Right cardiac atrium (tissue), 5 donors: ENCODE data around the gene BCAM. TPM values are rescaled to one million over a fixed set of nuclear protein-coding genes. Genes with fewer than 3 reads are reported as not detected.
"Not testable (repeated sequence)": the region's sequence is repeated elsewhere in the genome, so short reads cannot be mapped to it uniquely, and the experiment has no call there.

Source experiments
- ATAC-seq, 2 donors: fragments of 200-7000 bp; cut with Tn5 transposase; one replicate each; pipeline versions ENCODE4 v1.8.0 to v1.9.1; 2020; ENCODE audit warnings: moderate library complexity in 2 of 2, mild to moderate bottlenecking in 1 of 2
- DNase-seq, 3 donors: peaks; one replicate each; pipeline ENCODE4 v3.0.0-alpha.2; 2020
- H3K27ac ChIP-seq: one replicate; pipeline ENCODE4 v1.5.1; 2013; ENCODE audit warnings: mild to moderate bottlenecking, low read length, control low read depth, moderate library complexity
- H3K27me3 ChIP-seq: one replicate; pipeline ENCODE4 v1.6.1; 2013; ENCODE audit not compliant: control insufficient read depth, insufficient read depth
- H3K4me1 ChIP-seq: one replicate; pipeline ENCODE4 v1.6.1; 2013; ENCODE audit warnings: low read length; ENCODE audit not compliant: control insufficient read depth, insufficient read depth
- H3K4me3 ChIP-seq: one replicate; pipeline ENCODE4 v1.5.1; 2013; ENCODE audit warnings: low read length, control low read depth
- H3K9me3 ChIP-seq: one replicate; pipeline ENCODE4 v1.6.1; 2013; ENCODE audit warnings: low read length; ENCODE audit not compliant: control insufficient read depth
- WGBS: extraction: QIAGEN DNeasy Blood & Tissue Kit; methylation state at CpG from one replicate; pipeline ENCODE4 v1.1.7; 2013; 5-methylcytosine and 5-hydroxymethylcytosine counted together
- intact Hi-C, 4 donors: fragments of 100-400 bp; cut with DNase I; formaldehyde crosslinking; loops; one replicate each; pipeline versions ENCODE4 v1.11.0 to v1.14.0; 2022 to 2023
- long read RNA-seq, 4 donors: library from polyadenylated mRNA; unstranded; transcript quantifications; one replicate each; pipeline ENCODE4 v2.0.0, GENCODE V29; 2020 to 2021
- polyA plus RNA-seq: library from polyadenylated mRNA; stranded (reverse); fragments of 200-250 nt; gene quantifications from one replicate; pipeline ENCODE4 v1.2.3, GENCODE V29; 2013
- total RNA-seq, 4 donors: library from RNA; stranded (reverse); fragmentation: NEBNext Ultra II Directional; extraction: Animal tissue kit (Norgen Biotek cat#: 25700); gene quantifications; one replicate each; pipeline ENCODE4 v1.2.1, GENCODE V29; 2021
- donor health status: healthy with polysubstance abuse.
- donor health status: DM: no; HTN: yes; CAD: no.
- donor health status: DM: no; HTN: no; CAD: no.
- donor health status: DM: no; HTN: yes; CAD: no; lungs with severe emphysema.
- donor health status: DM: yes; HTN: yes; CAD: no.

BCAM gene, protein sequence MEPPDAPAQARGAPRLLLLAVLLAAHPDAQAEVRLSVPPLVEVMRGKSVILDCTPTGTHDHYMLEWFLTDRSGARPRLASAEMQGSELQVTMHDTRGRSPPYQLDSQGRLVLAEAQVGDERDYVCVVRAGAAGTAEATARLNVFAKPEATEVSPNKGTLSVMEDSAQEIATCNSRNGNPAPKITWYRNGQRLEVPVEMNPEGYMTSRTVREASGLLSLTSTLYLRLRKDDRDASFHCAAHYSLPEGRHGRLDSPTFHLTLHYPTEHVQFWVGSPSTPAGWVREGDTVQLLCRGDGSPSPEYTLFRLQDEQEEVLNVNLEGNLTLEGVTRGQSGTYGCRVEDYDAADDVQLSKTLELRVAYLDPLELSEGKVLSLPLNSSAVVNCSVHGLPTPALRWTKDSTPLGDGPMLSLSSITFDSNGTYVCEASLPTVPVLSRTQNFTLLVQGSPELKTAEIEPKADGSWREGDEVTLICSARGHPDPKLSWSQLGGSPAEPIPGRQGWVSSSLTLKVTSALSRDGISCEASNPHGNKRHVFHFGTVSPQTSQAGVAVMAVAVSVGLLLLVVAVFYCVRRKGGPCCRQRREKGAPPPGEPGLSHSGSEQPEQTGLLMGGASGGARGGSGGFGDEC
- total RNA-seq (100 to 1,000 TPM in 1 of 4 donors, 10 to 100 TPM in 3; 69.9 to 130 (median 80.1) TPM), polyA plus RNA-seq (107 TPM)
- long read RNA-seq, donor 1, transcript BCAM-201 (15 exons, 2,453 nt) = major isoform, 30 of 47 reads
- long read RNA-seq, donor 1, partial matches to known transcripts = 13 of 47 reads
- long read RNA-seq, donor 1, other reads (novel, unspliced or antisense) = 4 of 47 reads
- long read RNA-seq, donor 2, transcript BCAM-201 (15 exons, 2,453 nt) = major isoform, 27 of 34 reads
- long read RNA-seq, donor 2, partial matches to known transcripts = 6 of 34 reads
- long read RNA-seq, donor 2, other reads (novel, unspliced or antisense) = 0 of 34 reads
- long read RNA-seq, donor 3, transcript BCAM-201 (15 exons, 2,453 nt) = major isoform, 23 of 37 reads
- long read RNA-seq, donor 3, partial matches to known transcripts = 8 of 37 reads
- long read RNA-seq, donor 3, other reads (novel, unspliced or antisense) = 6 of 37 reads
- long read RNA-seq, donor 4, transcript BCAM-201 (15 exons, 2,453 nt) = major isoform, 49 of 60 reads
- long read RNA-seq, donor 4, partial matches to known transcripts = 8 of 60 reads
- long read RNA-seq, donor 4, other reads (novel, unspliced or antisense) = 3 of 60 reads

DNA sequence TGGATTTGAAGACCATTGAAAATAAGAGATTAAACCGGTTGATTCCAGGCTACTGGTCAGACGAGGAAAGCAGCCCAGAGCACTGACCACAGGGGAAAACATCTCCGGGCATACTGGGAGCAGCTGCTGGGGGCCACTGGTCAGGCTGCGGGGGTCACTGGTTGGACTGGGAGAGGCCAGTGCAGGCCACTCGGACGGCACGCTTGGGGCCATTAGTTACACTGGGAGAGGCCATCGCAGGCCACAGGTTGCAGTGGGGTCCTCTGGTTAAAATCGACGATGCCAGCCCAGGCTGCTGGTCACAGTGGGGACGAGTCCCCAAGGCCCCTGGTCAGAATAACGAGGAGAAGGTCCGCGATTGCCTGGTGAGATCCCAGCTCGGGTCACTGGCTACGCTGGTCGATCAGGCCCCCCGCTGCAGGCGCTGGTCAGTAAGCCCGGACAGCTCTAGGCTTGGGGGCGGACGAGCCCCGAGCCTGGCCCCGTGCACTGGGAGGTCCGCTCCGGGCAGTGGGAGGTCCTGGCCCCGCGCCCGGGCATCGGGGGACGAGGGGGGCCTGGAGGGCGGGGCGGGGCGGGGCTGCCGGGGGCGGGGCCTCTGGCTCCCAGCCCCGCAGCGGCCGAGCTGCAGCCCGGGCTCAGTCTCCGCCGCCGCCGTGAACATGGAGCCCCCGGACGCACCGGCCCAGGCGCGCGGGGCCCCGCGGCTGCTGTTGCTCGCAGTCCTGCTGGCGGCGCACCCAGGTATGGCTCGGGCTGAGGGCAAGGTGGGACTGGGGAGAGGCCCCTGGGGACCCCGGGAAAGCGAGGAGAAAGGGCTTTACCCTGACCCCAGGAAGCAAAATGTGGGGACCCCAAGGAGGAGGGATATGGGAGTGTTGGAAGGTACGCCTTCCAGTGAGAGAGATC is at the start of gene BCAM:
Gene BCAM (plus strand): TSS at position 641 of the 909 bp plus-strand sequence. CDS start 22 bp downstream, at position 663.
- WGBS = 1% methylated on average over 59 of the region's 59 CpGs
- peak; percentile 84 to 96 (median 95) for DNase-seq
- Histone ChIP-seq H3K4me3 (peak within 1 kb of the TSS; percentile 66), H3K9me3 (no peaks in the 10 kb centered on the region), H3K27ac (peak within 1 kb of the TSS; percentile 67), H3K4me1 (peaks cover 4% of the 10 kb centered on the region), H3K27me3 (no peaks in the 10 kb centered on the region)
- ATAC-seq = peak; percentile 89 to 94
- intact Hi-C loops = loop anchor here in 1 of 4 donors (5.0 kb wide), 1 partner anchor 34 kb away; no protein-coding TSS in a partner anchor

GRCh38 chr19:44762038-44762437 is 46.9 kb upstream of the BCAM start:
- H3K4me3 ChIP-seq = no peak overlapping the region
- H3K27ac ChIP-seq = no peak overlapping the region
- intact Hi-C loops = no loop called here
- ATAC-seq = no peak
- no peaks in the 10 kb centered on the region for H3K27me3 ChIP-seq
- no peaks in the 10 kb centered on the region for H3K9me3 ChIP-seq
- WGBS = 86% methylated on average over 8 of the region's 8 CpGs
- H3K4me1 ChIP-seq = peaks cover 7% of the 10 kb centered on the region
- DNase-seq = peak in 1 of 3 donors; percentile 10

GRCh38 chr19:44765033-44765948 is 43.6 kb upstream of the BCAM start:
- H3K4me3 ChIP-seq = no peak overlapping the region
- H3K9me3 ChIP-seq = no peaks in the 10 kb centered on the region
- H3K27ac ChIP-seq = no peak overlapping the region
- ATAC-seq (peak in 1 of 2 donors; percentile 18), DNase-seq (peak in 1 of 3 donors; percentile 59)
- no peaks in the 10 kb centered on the region for H3K4me1 ChIP-seq
- intact Hi-C loops = no loop called here
- WGBS = 89% methylated on average over 22 of the region's 22 CpGs
- H3K27me3 ChIP-seq = no peaks in the 10 kb centered on the region

DNA sequence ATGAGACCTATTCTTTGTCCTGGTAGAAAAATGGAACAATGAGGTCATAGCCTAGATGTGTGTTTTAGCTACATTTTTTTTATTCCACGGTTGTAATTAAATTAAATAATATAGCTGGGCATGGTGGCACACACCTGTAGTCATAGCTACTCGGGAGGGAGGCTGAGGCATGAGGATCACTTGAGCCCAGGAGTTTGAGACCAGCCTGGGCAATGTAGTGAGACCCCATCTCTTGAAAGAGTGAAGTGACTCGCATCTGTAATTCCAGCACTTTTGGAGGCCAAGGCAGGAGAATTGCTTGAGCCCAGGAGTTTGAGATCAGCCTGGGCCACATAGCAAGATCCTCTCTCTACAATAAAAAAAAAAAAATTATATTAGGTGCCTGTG is 43.0 kb upstream of the BCAM start:
- Histone ChIP-seq H3K27me3 (no peaks in the 10 kb centered on the region), H3K9me3 (no peaks in the 10 kb centered on the region), H3K27ac (no peak overlapping the region), H3K4me1 (no peaks in the 10 kb centered on the region), H3K4me3 (no peak overlapping the region)
- 84% methylated on average over 3 of the region's 3 CpGs for WGBS
- intact Hi-C loops = no loop called here
- ATAC-seq (no peak), DNase-seq (no peak)

GRCh38 chr19:44767295-44768180 is 41.4 kb upstream of the BCAM start:
- Histone ChIP-seq H3K27me3 (no peaks in the 10 kb centered on the region), H3K4me1 (no peaks in the 10 kb centered on the region), H3K27ac (no peak overlapping the region), H3K9me3 (no peaks in the 10 kb centered on the region), H3K4me3 (no peak overlapping the region)
- intact Hi-C loops = no loop called here
- 74% methylated on average over 11 of the region's 11 CpGs for WGBS
- ATAC-seq = no peak
- DNase-seq = peak in 1 of 3 donors; percentile 0

DNA sequence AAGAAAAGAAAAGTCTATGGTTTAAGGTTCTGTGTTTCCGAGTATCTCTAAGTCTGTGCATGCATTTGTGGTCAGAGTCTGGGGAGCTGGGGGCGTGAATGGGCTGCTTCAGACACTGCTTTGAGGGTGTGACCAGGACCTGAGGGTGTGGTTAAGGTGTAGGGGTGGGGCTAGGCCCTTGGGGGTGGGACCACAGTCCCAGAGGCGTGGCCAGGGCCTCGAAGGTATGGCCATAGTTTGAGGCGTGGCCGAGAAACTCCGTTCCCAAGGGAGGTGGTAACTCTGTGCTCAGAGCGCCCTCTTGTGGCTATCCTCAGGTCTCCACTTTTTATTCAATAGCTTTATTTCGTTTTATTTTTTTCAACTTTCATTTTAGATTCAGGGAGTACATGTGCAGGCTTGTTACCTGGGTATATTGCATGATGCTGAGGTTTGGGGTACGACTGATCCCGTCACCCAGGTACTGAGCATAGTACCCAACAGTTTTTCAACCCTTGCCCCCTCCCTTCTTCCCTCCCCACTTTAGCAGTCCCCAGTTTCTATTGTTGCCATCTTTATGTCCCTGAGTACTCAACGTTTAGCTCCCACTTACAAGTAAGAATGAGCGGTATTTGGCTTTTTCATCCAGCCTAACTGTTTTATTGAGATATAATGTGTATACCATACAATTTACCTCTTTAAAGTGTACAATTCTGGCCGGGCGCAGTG is 38.2 kb upstream of the BCAM start:
- H3K4me1 ChIP-seq = no peaks in the 10 kb centered on the region
- H3K27ac ChIP-seq = no peak overlapping the region

DNA sequence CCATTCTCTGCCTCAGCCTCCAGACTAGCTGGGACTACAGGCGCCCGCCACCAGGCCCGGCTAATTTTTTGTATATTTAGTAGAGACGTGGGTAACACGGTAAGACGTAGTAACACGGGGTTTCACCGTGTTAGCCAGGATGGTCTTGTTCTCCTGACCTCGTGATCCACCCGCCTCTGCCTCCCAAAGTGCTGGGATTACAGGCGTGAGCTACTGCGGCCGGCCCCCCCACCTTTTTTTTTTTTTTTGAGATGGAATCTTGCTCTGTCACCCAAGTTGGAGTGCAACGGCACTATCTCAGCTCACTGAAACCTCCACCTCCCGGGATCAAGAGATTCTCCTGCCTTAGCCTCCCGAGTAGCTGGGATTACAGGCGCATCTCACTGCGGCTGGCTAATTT is 36.8 kb upstream of the BCAM start:
- intact Hi-C loops = loop anchor here in 1 of 4 donors (5.0 kb wide), 1 partner anchor 50 kb away; no protein-coding TSS in a partner anchor
- H3K27me3 ChIP-seq, DNase-seq, ATAC-seq, H3K9me3 ChIP-seq, H3K4me3 ChIP-seq, H3K4me1 ChIP-seq, H3K27ac ChIP-seq: not testable (repeated sequence)
- 72% methylated on average over 18 of the region's 18 CpGs for WGBS

More for the DNA sequence above, 38.2 kb upstream of the BCAM start:
- Histone ChIP-seq H3K9me3 (no peaks in the 10 kb centered on the region), H3K27me3 (no peaks in the 10 kb centered on the region), H3K4me3 (no peak overlapping the region)
- ATAC-seq (peak; percentile 98), DNase-seq (peak; percentile 91 to 96 (median 95))
- WGBS = 17% methylated on average over 15 of the region's 15 CpGs
- intact Hi-C loops = loop anchor here (1.0 to 5.0 kb wide), 4 partner anchors 46 to 82 kb away; no protein-coding TSS in a partner anchor

DNA sequence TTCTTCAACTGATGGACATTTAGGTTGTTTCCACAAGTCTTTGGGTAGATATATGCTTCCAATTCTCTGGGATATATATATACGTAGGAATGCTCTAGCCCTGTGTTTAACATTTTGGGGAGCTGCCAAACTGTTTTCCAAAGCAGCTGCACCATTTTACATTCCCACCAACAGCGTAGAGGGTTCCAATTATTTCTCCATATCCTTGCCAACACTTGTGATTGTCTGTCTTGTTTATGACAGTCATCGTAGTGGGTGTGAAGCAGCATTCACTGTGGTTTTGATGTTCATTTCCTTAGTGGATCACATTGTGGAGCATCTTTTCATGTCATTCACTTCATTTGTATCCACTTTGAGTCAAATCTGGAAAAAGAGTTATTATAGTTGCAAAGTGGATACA is 35.9 kb upstream of the BCAM start:
- ATAC-seq = no peak
- Histone ChIP-seq H3K4me1 (no peaks in the 10 kb centered on the region), H3K4me3 (no peak overlapping the region), H3K27ac (no peak overlapping the region), H3K9me3 (no peaks in the 10 kb centered on the region), H3K27me3 (no peaks in the 10 kb centered on the region)
- 42% methylated on average over 3 of the region's 3 CpGs for WGBS
- intact Hi-C loops = loop anchor here in 1 of 4 donors (5.0 kb wide), 1 partner anchor 51 kb away; no protein-coding TSS in a partner anchor
- DNase-seq = no peak
